GM18520 (cell line): Measurements from ENCODE around the gene TBC1D2B.
"Not testable (repeated sequence)": the region's sequence is repeated elsewhere in the genome, so short reads cannot be mapped to it uniquely, and the experiment has no call there.

Experiments
- ATAC-seq: cut with Tn5 transposase; IDR thresholded peaks from one replicate; pipeline ENCODE4 v1.9.1; 2021; ENCODE audit not compliant: unreplicated experiment

Gene TBC1D2B

GRCh38 chr15:77991029-77991406 is 86.5 kb downstream of the TBC1D2B start:
- no peak for ATAC-seq

- no peak for ATAC-seq
Observed at GRCh38 chr15:77989296-77990143, 88.0 kb downstream of the TBC1D2B start.

- no peak for ATAC-seq
Observed at GRCh38 chr15:77988347-77989295, 88.9 kb downstream of the TBC1D2B start.

- ATAC-seq: not testable (repeated sequence)
Observed at GRCh38 chr15:77987765-77988136, 89.8 kb downstream of the TBC1D2B start.

- ATAC-seq: no peak
Observed at GRCh38 chr15:77986891-77987764, 90.4 kb downstream of the TBC1D2B start.

DNA sequence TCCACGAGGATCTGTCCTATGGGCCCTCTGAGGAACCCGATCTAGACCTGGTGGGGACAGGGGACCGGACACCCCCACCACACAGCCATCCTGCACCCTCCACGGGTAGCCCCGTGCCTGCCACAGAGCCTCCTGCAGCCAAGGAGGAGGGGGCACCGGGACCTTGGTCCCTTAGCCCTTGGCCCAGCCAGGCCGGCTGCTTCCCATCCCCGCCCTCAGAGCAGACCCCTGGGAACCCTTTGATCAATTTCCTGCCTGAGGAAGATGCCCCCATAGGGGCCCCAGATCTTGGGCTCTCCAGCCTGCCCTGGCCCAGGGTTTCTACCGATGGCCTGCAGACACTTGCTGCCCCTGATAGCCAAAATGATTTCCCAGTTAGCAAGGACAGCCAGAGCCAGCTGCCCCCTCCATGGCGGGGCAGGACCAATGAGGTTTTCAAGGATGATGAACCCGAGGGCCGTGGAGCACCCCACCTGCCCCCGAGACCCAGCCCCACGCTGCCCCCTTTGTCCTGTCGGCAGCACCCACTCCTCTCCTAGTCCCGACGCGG is 91.5 kb downstream of the TBC1D2B start:
- no peak for ATAC-seq

DNA sequence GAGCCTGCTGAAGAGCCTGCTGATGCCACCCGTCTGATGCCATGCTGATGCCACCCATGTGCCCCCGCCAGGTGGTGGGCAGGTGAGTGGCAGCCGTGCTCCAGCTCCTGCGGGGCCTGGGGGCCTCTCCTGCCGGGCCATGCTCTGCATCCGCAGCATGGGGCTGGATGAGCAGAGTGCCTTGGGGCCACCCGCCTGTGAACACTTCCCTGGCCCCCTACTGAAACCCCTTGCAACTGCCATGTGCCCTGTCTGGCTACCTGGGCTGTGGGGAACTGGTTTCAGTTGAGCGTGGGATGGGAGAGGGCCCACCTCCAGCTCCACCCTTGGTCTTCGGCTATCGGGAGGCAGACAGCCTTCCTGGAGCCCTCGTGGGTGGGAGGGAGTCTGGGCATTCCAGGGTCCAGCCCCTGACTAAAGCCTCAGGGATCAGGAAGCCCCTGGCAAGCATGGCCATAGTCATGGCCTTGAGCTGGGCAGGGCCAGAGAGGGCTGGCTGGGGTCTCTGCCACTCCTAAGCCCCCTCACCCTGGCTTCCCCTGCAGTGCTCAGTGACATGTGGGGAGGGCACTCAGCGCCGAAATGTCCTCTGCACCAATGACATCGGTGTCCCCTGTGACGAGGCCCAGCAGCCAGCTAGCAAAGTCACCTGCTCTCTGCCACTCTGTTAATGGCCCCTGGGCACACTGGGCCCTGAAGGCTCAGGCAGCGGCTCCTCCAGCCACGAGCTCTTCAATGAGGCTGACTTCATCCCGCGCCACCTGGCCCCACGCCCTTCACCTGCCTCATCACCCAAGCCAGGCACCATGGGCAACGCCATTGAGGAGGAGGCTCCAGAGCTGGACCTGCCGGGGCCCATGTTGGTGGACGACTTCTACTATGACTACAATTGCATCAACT is 92.2 kb downstream of the TBC1D2B start:
- ATAC-seq: no peak

- no peak for ATAC-seq
Observed at GRCh38 chr15:77984446-77984861, 93.1 kb downstream of the TBC1D2B start.

- no peak for ATAC-seq
Observed at GRCh38 chr15:77983708-77984445, 93.6 kb downstream of the TBC1D2B start.

DNA sequence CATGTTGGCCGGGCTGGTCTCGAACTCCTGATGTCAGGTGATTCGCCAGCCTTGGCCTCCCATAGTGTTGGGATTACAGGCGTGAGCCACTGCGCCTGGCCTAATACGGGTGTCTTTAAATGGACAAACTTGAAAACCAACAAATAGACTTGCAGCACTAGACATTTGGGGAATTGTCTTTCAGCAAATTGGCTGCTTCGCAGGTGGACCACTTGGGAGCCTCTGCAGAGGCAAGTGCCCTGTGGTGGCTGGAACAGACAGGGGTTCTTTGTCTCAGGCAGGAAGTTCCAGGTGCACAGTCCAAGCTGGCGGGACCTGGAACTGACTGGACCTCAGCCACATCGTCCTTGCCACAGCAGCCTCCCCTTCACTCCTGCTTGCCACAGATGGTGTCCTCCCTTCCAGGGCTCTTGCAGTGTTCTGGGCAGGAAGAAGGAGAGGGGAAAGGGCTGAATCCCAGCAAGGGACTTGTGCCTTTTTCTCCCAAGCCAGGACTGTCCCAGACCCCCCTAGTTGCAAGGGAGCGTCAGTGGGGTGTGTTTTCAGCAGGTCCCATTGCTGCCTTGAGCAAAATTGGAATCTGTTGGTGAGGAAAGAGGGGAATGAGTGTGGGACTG is 94.3 kb downstream of the TBC1D2B start:
- ATAC-seq: no peak

DNA sequence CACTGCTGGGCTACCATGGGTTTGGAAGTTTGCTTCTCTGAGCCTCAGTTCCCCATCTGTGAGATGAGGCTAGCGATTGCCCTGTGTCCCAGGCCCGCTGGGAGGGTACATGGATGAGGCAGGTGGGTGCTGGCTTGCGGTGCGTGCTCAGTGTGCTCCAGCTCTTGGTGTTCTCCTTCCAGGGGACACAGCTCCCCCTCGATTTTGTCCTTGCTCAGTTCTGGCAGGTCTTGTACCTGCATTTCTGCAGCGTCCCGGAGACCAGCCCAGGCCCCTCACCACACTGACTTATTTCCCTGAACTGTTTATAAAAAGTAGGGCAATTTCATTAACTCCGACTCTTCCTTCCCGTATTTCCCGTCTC is 95.4 kb downstream of the TBC1D2B start:
- ATAC-seq: no peak

- ATAC-seq: no peak
Observed at GRCh38 chr15:77981281-77982126, 96.0 kb downstream of the TBC1D2B start.

DNA sequence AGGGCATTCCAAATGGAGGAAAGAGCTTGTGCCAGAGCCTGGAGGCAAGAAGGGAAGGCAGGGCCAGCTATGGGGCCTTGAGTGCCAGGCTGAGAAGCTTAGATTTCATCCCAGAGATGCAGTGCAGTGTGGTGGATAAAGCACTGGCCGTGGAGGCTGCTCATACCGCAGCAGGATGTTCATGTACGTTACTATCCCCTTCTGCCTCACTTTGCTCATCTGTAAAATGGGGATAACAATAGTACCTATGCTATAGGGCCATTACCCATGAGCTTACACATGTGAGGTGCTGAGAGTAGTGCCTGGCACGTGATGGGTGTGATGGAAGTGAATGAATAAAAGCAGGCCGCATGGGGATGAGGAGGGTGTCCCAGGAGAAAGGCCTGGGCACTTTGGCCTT is 96.8 kb downstream of the TBC1D2B start:
- not testable (repeated sequence) for ATAC-seq

DNA sequence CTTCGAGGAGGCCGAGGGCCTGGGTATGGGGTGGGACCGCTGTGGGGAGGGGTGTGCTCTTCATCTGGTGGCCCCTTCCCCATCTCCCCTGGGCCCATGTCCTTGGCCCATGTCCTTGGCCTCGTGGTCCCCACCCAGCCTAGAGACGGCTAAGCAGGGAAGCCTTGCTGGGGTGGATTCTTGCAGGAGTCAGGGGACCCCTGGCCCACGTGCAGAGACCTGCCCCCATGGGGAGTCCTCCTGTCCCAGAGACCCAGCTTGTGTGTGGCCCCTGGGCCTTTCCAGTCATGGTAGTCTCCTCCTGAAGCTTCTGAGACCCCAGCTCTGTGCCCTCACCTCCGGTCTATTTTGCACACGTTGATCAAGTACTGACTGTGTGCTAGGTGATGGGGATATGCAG is 97.4 kb downstream of the TBC1D2B start:
- ATAC-seq: no peak

- not testable (repeated sequence) for ATAC-seq
Observed at GRCh38 chr15:77979157-77979556, 98.4 kb downstream of the TBC1D2B start.

DNA sequence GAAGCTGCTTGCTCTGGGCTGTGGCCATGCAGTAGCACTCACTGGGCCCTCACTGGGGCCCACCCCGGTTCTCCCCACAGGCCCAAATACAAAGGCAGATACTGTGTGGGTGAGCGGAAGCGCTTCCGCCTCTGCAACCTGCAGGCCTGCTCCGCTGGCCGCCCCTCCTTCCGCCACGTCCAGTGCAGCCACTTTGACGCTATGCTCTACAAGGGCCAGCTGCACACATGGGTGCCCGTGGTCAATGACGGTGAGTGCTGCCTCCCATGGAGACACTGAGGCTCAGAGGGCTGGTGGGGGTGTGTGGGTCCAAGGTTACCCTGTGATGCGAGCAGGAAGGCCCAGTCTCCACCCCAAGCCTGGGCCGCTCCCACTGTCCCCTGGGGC is 98.8 kb downstream of the TBC1D2B start:
- ATAC-seq: not testable (repeated sequence)

GRCh38 chr15:77977903-77978758 is 99.4 kb downstream of the TBC1D2B start:
- ATAC-seq: not testable (repeated sequence)
